GM23248 (cell line): ENCODE results near the gene DUSP16.

Experiments used
- EZH2 ChIP-seq: fragments of 200-600 bp; sonication (generic); IDR thresholded peaks from 2 replicates; pipeline ENCODE4 v1.6.1; 2018; ENCODE audit warnings: antibody characterized with exemption, mild to moderate bottlenecking; ENCODE audit not compliant: insufficient read depth, poor library complexity, severe bottlenecking
- EZH2phosphoT487 ChIP-seq: fragments of 200-600 bp; sonication (generic); IDR thresholded peaks from 2 replicates; pipeline ENCODE4 v1.6.1; 2018; ENCODE audit warnings: antibody characterized with exemption, moderate library complexity, mild to moderate bottlenecking, low read depth; ENCODE audit not compliant: insufficient read depth

GRCh38 chr12:12501121-12501520 lies 61.5 kb downstream of the DUSP16 start:
- TF ChIP-seq EZH2 (no peak), EZH2phosphoT487 (no peak)
